GM12891 (cell line): Measurements from ENCODE around the gene TRAPPC12.

Experiments
- POLR2A ChIP-seq: IDR thresholded peaks from 2 replicates; pipeline ENCODE4 v1.6.1; 2011; ENCODE audit warnings: low read depth, low read length, control low read depth
- POLR2AphosphoS5 ChIP-seq: IDR thresholded peaks from 2 replicates; pipeline ENCODE4 v1.6.1; 2011; ENCODE audit warnings: low read depth, low read length, control low read depth
- POU2F2 ChIP-seq: IDR thresholded peaks from 2 replicates; pipeline ENCODE4 v1.6.1; 2011; ENCODE audit warnings: low read depth, mild to moderate bottlenecking, control low read depth, low read length, moderate library complexity

GRCh38 chr2:3460831-3461800, 81.6 kb downstream of the TRAPPC12 start:
- no peak for TF ChIP-seq POU2F2
- no peak for TF ChIP-seq POLR2AphosphoS5
- TF ChIP-seq POLR2A: no peak
